Measurements from ENCODE around the gene SOBP.
"Not testable (repeated sequence)": the region's sequence is repeated elsewhere in the genome, so short reads cannot be mapped to it uniquely, and the experiment has no call there.

Gene SOBP

DNA sequence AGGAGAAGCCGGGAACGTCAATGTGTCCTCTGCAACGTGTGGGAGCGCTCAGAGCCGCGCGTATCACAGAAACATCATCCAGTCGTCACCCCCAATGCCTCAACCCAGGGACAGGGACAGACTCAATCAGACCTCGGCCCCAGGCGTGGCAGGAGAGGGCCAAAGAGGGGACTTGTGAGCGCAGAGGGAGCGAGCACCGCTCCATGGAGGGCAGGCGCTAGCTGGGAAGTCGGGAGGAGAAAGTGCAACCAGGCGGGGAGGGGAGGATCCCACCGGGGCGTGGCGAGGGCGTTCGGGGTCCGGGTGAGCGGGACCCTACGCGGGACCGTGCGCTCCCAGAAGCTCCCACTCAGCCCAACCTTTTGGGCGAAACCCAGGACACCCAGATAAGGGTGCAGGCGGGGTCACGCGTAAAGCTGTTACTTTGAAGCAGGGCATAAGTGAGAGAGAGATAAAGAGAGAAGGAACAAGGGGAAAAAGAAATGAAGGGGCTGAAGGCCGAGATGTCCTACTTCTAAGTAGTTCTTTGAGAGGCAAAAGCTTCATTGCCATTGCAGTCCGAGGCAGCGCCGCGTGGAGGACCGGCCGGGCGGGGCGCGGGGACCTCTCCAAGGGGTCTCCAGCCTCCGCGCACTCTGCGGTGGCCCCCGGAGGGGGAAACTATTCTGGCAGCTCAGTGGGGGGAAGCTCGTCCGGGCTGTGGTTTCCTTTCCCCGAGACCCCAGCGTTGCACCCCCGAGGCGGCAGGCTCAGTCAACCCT is 862 bp upstream of the SOBP start:
- no peak for DNase-seq

DNA sequence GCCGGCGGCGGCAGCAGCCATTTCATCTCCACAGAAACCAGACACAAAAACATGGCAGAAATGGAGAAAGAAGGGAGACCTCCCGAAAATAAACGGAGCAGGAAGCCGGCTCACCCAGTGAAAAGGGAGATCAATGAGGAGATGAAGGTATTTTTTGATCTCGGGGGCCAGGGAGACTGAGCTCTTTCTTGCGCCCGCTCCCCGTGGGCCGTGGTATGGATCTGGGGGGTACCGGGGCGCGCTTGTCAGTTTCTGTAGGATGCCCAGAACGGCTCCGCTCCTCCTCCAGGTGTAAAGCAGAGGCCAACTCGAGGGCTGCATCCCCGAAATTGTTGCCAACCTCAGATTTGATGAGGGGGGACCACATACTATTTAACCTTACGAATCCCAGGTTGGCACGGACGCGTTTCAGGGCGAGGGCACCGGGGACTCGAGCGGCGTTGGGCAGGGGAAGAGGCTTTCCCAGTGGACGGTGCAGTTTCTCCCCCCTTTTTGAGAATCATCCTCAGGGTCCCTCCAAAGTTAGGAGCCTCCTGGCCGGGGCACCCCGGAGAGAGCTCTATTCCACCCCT is 735 bp downstream of the SOBP start:
- DNase-seq, result no peak

DNA sequence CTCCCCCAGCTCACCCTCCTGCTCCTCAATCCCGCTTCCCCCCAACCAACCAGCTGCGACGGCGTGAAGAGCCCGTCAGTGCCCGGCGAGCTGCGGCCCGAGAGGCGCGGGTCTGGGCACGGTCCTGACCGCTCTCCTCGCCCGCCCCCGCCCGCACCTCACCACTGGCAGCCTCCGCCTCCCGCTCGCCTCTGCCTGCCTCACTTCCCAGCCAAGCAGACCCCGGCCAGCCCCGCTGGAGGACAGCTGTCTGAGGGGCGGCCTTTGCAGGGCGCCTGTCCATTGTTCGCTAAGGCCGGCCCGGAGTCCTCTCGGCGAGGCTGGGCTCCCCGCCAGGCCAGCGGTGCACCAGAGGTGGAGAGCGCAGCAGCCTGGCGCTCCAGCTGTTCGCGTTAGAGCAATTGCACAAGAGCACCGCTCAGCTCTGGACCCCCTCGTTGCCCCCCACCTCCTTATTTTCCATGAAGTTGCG is 1.3 kb downstream of the SOBP start:
- no peak for DNase-seq

DNA sequence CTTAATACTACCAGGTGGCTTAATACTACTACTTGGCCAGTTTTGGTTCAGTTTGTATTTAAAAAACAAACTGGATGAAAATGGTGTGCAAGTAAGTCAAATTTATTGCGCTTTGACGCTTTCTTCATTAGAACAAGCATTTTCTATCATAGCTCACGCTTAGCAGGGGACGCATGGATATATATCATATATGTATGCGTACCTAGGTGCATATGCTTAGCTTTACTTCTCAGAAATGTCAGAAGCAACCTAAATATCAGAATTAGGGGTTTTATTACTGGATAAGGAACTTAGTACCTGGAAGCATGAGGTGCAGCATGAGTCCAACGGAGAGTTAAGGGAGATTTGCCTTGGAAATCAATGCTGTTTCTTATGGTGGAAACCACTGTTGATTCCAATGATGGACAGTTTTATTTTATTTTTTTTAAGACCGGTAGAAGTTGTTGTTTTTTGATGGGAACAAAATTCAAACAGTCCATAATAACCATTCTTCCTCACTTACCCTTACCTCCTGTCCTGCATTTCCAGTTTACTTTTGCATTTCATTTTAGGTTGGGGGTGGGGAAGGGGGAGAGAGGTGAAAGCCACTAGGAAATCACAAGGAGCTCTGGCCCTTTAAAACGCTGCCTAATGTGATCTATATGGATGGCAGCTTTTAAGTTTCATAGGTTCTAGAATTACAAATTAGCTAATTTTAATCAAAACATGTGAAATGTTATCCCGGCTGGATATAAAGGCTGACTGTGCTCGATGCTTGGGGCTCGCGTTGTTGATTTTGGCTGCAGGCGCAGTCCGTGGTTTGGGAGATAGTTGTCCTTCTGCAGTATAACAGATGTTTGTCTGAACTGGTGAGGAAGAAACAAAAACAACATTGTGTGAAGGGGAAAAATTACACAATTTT is 2.1 kb downstream of the SOBP start:
- no peak for DNase-seq

DNA sequence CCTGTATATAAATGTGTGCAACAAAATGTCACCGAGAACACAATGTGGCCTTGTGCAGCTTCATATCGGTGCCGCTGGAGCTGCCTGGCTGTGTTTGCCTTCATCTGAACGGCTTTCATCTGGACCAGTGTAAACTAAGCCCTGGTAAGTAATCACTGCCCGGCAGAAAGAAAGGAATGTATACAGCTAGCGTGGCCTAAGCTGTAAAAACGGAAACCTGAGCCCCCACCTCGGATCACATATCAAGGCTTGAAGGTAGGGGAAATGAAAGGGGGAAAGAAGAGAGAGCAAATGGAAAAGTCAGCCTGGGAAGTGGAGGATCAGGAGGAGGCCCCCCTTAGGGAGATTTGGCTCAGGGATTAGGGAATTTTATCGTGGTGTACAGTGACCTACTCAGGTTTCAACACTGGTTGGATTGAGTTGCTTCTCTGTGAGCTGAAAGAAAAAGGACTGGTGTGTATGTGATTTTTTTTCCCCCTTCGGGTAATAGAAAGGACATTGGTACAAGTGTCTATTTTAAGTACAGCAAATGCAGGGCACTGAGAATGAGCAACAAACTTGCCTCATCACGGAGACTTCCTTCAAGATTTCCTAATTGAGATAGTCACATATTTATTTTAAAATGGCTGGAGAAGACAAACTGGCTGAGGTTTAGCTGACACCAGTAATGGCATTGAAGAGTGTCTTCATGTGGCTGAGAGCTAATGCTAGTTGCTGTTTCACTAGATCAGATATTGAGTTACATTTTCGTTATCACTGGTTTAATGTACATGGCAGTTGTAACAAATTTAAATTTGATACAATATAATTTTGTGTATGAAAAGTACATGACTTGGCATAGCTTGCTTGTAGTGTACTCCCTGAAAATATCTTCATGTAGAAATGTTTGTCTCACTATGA is 3.5 kb downstream of the SOBP start:
- DNase-seq, result no peak

DNA sequence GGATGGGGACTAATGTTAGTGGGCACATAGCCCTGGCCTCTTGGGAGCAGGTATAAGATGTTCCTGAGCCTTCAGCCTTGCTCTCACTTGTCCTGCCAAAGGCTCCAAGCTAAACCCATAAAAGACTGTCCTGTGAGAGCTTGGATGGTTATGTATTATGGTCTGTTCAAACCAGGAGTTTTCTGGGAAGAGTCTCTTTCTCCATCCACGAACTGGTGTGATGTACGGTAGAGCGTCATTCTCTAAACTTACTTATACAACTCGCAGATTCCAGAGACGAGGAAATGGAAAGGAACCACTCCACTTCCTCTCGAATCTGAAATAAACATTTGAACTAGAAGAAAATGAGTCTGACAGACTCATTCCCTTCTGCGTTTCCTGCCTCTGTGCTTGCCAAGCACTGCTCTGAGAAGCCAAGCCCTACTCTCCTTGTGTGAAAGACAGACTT is 5.3 kb downstream of the SOBP start:
- DNase-seq, result no peak

DNA sequence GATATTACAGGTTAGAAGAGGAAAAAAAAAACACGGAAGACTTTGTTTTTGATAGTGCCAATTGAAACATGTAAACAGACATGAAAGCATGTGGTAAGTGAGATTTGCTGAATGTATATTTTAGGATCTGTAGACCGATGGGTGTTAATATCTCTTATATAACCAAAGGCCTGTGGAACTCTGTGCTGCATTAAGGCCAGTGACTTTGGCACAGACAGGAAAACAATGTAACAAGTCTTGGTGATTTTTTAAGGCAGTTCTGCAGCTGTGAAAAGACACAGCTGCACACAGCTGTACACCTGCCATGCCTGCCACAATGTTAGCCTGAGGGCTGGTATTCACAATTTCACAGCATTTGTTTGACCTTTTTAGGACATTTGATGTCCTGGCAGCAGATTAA is 6.1 kb downstream of the SOBP start:
- no peak for DNase-seq

DNA sequence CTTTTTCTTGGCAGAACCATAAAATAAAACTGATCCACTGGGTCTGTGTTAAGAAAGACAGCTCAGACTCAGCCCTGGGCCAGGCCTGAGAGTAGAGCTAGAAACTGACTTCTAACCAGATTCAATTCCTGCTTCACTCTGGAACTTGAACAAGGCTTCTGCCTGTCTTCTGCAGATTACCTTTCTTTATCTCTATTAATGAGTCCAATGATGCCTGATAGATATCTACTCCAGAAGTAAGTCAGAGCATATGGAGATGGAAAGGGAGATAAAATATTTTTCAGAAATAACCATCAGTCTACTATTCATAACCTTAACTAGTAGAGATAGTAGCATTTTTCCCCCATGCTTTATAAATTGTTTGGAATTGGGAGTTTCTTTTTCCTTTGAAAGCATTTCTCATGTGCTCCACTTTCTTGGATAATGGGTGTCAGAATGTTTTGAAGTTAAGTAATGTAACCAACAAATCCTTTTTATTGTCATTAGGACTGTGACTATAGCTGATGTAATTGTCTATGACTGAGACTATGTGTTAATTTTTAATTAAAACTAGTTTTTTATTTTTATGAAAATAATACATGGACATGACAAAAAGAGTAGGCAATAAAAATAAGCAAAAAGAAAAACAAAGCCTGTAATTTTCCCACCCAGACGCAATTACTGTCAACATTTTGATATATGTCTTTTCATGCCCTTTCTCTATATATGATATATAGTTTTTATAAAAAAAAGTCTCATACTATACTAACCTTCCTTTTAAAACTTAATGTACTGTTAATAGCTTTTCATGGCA is 7.2 kb downstream of the SOBP start:
- DNase-seq, result no peak

DNA sequence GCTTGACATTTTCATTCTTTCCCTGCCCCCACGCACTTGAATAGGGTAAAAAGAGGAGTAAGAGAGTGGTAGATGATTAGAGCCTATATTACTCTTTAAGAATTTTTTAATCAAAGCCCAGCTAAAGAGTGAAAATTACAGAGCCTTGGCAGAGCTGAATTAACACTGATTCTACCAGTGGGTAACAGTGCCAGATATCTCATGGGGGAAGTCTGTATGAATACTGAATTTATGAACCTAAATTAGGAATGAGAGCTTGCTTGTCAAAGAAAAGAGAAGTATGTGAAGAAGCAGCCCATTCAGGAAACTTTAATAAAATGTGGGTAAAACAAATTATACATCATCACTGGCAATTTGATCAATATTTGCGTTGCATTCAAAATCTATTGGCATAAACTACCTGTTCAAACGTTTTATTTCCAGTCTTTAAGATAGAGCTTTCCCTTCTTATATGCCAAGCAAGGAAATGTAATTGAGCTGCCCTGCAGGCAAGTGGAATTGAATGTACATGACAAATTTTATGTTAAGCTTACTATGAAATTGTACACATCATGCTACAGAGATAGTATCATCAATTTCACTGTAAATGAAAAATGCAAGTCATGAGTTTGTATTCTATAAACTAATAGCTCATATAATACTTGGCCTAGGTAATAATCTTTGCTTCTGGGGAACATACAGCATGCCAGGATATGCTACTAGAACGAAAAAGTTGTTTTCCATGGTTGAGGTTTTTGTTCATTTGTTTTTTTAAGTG is 14.5 kb downstream of the SOBP start:
- DNase-seq, result no peak

DNA sequence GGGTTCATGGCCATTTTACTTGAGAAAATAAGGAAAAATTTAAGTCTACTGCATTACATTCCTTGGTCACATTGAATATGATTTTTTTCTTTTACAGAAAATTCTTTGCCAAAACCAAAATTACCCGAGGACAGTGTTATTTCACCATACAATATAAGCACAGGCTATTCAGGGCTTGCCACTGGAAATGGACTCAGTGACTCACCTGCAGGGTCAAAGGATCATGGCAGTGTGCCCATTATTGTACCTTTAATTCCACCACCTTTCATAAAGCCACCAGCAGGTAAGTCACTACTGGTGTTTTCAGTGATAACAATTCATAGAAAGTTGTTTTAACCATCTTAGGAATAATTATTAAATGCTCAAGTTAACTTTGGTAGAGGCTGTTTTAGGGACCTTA is 16.2 kb downstream of the SOBP start:
- DNase-seq, result no peak

DNA sequence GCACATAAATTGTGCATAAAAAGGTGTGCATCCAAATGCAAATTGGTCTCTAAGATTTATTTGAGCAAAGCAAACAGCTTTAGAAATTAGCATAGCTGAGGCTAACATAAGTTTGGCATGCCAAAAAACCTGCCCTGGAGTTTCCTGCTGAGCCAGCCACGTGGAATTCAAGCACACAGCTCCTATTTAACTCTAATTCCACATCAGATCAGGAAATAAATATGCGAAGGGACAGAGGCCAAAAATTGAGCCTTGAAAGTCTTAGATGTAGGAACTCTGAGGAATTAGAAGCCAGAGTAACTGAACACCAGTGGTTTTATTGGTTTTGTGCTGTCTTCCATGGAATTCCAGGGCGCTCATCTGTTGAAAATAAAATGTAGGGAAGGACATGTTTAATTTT is 19.6 kb downstream of the SOBP start:
- DNase-seq, result no peak

DNA sequence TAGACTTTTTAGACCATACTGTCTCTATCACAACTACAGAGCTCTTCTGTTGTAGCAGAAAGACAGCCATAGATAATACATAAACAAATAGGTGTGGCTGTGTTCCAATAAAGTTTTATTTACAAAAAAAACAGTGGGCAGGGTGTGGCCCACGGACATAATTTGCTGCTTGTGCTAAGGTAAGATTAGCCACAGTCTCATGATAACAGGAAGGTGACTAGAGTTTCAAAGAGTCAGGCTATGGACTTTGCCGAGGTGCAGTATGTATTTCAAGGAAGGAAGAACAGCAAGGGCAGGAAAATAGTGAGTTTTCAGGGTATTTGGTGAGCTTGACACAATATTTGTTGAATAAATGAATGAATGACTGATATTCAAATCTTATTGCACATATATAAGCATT is 20.2 kb downstream of the SOBP start:
- no peak for DNase-seq

DNA sequence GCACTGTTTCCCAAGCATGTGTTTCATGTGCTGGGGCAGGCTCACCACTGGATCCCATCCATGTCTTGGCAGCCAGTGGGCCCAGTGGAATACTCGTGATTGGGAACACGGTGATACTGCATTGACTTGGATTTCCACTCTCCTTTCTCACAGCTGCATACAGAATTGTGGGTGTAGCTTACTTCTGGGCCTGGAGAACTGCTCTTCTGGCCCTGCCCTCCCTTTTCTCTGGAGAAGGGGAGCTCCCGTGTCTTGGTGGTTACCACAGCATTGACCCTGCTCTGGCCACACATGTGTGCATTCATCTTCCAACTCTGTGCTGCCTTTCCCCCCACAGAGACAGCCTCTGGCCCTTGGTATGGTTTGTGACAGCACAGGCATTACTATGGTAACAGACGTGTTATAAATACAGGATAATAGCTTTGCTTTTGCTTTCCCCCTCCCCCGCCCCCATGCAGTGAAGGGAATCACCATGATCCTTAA is 21.6 kb downstream of the SOBP start:
- DNase-seq, result no peak

DNA sequence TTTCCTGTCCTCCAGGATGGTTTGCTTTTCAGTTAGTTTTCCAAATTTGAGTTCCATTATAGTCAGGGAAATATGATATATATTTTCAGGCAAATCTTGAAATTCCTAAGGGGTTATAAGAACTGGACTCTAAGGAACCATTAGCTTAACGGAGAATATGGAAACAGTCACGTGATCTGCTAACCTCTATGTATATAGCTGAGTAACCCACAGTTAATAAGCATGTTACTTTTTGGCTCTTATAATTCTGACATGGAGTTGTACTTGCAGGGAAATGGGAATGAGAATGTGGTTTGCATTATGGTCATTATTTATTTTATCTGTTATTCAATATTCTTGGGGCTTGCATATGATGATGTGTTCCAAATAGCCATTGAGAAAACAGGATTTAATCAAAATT is 23.3 kb downstream of the SOBP start:
- no peak for DNase-seq

DNA sequence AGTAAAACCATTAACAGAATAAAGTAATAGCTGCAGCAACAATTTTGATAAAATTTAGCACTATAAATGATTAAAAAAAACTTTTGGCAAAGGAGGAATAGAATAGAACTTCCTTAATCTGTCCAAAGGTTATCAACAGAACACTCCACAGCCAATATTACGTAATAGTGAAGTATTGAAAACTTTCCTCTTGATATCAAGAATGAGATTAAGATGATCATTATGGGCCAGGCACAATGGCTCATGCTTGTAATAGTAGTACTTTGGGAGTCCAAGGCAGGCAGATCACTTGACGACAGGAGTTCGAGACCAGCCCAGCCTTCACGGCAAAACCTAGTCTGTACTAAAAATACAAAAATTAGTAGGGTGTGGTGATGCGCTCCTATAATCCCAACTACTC is 26.0 kb downstream of the SOBP start:
- DNase-seq, result no peak

DNA sequence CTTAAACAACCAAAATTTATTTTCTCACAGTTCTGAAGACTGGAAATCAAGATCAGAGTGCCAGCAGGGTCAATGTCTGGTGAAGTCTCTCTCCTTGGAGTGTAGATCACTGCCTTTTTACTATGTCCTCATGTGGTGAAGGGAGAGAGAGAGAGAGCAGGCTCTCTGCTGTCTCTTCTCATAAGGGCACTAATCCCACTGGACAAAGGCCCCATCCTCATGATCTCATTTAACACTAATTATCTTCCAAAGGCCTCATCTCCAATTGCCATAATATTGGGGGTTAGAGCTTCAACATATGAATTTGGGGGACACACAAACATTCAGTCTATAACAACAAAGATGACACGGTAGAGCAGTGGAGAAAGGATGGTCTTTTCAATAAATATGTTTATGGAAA is 27.4 kb downstream of the SOBP start:
- no peak for DNase-seq

DNA sequence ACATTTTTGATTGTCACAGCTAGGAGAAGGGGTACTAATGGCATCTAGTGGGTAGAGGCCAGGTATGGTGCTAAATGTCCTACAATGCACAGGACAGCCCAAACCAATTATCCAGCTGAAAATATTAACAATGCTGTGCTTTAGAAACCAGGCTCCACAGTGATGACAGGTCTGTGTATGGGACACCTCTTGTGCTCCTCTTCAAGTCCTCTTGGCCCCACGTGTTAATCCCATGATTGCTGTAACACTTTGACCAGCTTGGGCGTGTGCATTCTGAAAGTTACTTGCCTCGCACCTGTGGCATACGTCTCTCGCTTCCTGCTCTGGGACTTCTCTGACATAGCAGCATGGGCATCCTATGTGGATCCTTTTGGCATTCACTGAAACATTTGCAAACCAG is 29.3 kb downstream of the SOBP start:
- DNase-seq, result not testable (repeated sequence)

DNA sequence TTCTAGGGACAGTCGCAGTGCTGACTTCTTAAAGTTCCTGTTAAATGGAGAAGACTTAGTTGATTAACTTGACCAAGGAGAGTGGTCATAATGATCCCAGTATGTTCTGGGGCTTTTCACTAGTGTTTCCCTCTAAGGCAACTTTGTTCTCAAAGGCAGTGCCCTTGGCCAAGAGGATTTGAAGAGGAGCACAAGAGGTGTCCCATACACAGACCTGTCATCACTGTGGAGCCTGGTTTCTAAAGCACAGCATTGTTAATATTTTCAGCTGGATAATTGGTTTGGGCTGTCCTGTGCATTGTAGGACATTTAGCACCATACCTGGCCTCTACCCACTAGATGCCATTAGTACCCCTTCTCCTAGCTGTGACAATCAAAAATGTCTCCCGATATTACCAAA is 30.8 kb downstream of the SOBP start:
- not testable (repeated sequence) for DNase-seq

DNA sequence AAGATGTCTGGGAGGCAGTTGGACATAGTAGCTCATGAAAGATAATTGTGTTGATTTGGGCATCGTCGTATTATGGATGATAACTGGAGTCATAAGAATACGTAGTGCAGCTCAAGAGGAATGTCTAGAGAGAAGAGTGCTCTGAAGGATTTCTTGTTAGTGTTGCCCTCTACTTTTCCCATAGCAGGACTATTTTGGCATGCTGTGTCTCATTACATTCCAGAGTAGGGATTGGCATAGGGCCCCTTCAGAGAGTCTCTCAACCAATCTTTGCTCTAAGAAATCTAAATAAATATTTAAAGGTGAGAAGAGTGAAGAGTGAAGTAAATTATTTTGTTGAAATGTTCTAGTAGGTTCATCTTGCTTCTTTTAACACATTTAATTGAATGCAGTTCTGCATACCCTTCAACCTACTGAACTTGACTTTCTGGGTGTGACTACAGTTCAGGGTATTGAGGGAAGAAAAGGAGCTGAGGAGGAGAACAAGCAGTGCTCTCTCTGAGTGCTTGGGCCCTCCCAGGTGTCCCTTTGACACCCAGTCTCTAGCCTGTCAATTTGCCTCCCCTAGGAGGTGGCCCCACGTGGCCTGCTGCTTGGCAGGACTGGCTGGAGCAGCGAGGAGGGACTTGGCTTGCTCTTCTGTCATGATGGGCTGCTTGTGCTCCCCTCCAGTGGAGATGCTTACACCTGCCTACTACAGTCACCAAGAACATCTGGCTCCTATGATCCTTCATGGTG is 33.3 kb downstream of the SOBP start:
- no peak for DNase-seq

DNA sequence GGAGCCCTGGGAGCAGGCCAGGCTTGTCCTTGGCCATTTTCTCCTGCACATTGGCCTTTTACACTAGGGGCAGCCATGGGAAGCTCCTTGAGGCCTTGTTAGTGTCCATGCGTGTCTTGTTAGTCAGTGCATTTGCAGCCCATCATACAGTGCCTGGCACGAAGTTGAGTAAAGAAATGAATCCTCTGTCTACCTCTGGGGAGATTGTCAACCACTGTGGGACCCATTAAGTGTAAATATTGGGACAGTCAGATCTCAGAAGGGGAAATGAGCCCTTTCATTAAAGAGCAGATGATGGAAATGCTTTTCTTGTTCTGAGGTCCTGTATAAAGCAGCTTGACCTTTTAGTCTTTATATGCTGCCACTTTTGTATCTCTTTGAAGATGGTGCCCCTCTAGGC is 33.9 kb downstream of the SOBP start:
- DNase-seq, result no peak
